Amniotic stem cell (primary cell): ENCODE data around the gene KRTAP5-9.
"Not testable (repeated sequence)": the region's sequence is repeated elsewhere in the genome, so short reads cannot be mapped to it uniquely, and the experiment has no call there.

Experiments
- DNase-seq: peaks from one replicate; lab custom pipeline; 2025; lab: John Stamatoyannopoulos, UW

KRTAP5-9 gene

GRCh38 chr11:71585673-71586072 is 37.5 kb downstream of the KRTAP5-9 start:
- not testable (repeated sequence) for DNase-seq

- not testable (repeated sequence) for DNase-seq
These were observed 40.1 kb downstream of the KRTAP5-9 start for GRCh38 chr11:71588314-71588713.

- not testable (repeated sequence) for DNase-seq
These were observed 40.8 kb downstream of the KRTAP5-9 start for GRCh38 chr11:71588822-71589545.

- not testable (repeated sequence) for DNase-seq
These were observed 41.3 kb downstream of the KRTAP5-9 start for GRCh38 chr11:71589546-71589920.
